ENCODE measurements around the gene TARBP1.

DNA sequence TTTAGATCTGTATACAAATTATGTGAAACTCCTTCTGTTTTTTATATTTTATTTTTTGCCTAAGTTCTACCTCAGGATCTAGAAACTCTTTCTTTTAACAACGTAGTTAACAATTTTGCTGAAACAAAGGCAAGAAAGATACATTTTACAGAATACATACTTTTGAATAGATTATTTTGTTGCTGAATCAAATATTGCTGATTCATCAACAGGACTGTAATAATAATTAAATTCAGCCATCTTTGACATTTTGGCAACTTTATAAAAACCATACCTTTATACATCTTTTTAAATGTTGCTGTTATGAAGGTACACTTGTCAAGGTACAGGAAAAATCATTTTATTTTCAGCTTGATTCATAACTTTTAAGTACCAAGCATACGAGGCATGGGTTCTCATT lies 116.4 kb downstream of the TARBP1 start:
- TF ChIP-seq POLR2A (IDR thresholded peaks at IDR 0.05): no peak
- TF ChIP-seq CTCF (IDR thresholded peaks at IDR 0.05): no peak

Data from adrenal gland (tissue), 5 donors.